GM12873 (cell line): ENCODE results near the gene SEMA5A.

Source experiments
- CTCF ChIP-seq: IDR thresholded peaks from 2 replicates; pipeline ENCODE4 v1.5.1; 2012; ENCODE audit warnings: low read depth, mild to moderate bottlenecking, moderate library complexity, low read length, control low read depth; ENCODE audit not compliant: insufficient read depth; ENCODE audit errors: missing control alignments

The SEMA5A gene

DNA sequence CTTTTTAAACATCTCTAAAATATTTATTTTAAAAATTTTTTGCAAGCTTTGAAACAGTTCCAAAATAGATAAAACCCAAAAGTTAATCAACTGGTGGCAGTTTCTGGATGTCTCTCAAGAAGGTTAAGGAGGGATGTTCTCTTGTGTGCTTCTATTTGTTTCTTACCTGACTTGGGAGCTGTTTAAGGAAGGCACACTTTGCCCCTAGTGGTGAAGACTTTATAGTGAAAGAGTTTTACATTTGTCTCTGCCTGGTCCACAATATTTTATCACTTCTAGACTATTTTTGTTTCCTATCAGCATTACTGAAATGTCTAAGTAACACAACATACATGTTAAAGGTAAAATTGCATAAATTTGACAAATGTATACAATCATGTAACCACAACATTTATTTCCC, 552.8 kb downstream of the SEMA5A start:
- peak; percentile 59 for TF ChIP-seq CTCF
